Measurements from ENCODE around the gene TNFAIP3. TPM values are rescaled to one million over a fixed set of nuclear protein-coding genes. Genes with fewer than 3 reads are reported as not detected.

TNFAIP3 gene
- total and polyA plus RNA-seq, 2 of the 4 experiments (the other 2 are of a cell fraction), result 5.0 to 14.2 TPM

DNA sequence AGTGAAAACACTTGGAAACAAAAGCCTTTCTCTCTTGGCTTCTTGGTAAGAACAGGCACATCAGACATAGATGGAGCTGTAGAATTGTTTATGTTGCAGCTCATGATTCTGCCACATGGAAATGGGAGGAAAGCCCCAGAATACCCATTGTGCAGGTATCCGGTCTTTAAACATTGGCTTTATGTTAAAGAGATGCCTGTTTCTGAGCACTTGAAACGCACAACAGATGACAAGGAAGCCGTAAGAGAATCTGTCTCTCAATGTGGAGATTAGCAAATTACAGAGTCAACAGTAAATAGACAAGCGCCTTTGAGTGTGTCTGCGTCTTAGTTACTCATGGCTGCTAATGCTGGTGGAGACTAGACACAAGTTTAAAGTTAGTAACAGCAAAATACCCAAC, 10.5 kb downstream of the TNFAIP3 start:
- Histone ChIP-seq H2BK5ac (ENCODE audit: low read depth, low read length, poor library complexity, severe bottlenecking) (no peak overlapping the region), H2AFZ (replicated peaks; ENCODE audit: low read length, poor library complexity) (no peak overlapping the region), H2AK5ac (ENCODE audit: low read depth, low read length) (no peak overlapping the region), H3K4ac (ENCODE audit: low read depth, low read length) (no peak overlapping the region), H3K4me1 (ENCODE audit: control insufficient read depth, insufficient read depth, low read length) (peaks cover 6% of the 10 kb centered on the region), H3K14ac (replicated peaks; ENCODE audit: low read depth, low read length) (no peak overlapping the region), H3K9me1 (ENCODE audit: insufficient read depth, low read length) (peaks cover 6% of the 10 kb centered on the region; the same call in 1 of the 2 replicates), H2BK120ac (ENCODE audit: low read depth, low read length) (no peak overlapping the region), H4K5ac (ENCODE audit: low read depth, low read length) (no peak overlapping the region), H3K4me2 (ENCODE audit: low read depth, low read length) (no peak overlapping the region), H4K91ac (ENCODE audit: insufficient read depth, low read depth, low read length) (no peak overlapping the region), H3K27me3 (ENCODE audit: control insufficient read depth, insufficient read depth, low read length) (no peaks in the 10 kb centered on the region), H4K8ac (ENCODE audit: low read depth in 2 of 2, low read length in 2 of 2) (no peak overlapping the region), H3K4me3 (ENCODE audit: insufficient read depth, low read depth, low read length) (no peak overlapping the region), H3K36me3 (ENCODE audit: control insufficient read depth, insufficient read depth, low read length) (peaks cover 60% of the 10 kb centered on the region), H2AK9ac (replicated peaks; ENCODE audit: low read depth, low read length, poor library complexity) (no peak overlapping the region), H3K79me1 (ENCODE audit: low read depth in 1 of 2, low read length in 2 of 2) (peaks cover 7 to 8% of the 10 kb centered on the region in 2 experiments), H2BK20ac (ENCODE audit: low read depth, low read length) (no peak overlapping the region), H2BK15ac (ENCODE audit: low read depth, low read length) (no peak overlapping the region), H3K9ac (ENCODE audit: low read depth, low read length) (no peak overlapping the region), H3K23ac (ENCODE audit: low read depth, low read length) (no peak overlapping the region), H3K9me3 (ENCODE audit: control insufficient read depth, insufficient read depth, low read length) (no peaks in the 10 kb centered on the region), H4K20me1 (ENCODE audit: insufficient read depth, low read length) (no peaks in the 10 kb centered on the region), H3K18ac (ENCODE audit: low read depth, low read length) (no peak overlapping the region), H3K56ac (ENCODE audit: extremely low read depth, insufficient read depth, low read length) (no peak overlapping the region), H3K27ac (ENCODE audit: insufficient read depth, low read length) (no peak overlapping the region)
- intact Hi-C loops (cut with micrococcal nuclease), result no loop called here
- ChIA-PET POLR2A (ENCODE audit: unreplicated experiment) (no interaction called here), CTCF (no interaction called here)
- DNase-seq, result no peak
- dilution Hi-C loops (cut with HindIII; ENCODE audit: low sequenced_read_pairs, unreplicated experiment), result no loop called here
- WGBS, 2 experiments (ENCODE audit: extremely low coverage in 2 of 2, insufficient read length in 1 of 2), result 93% methylated on average over 2 of the region's 5 CpGs; no CpG with 5 or more reads in 1 of the 2 experiments
- no TSS peak for BruUV-seq (replicated peaks)
- no peak for ATAC-seq (ENCODE audit: low read depth)
- TF ChIP-seq RFX5 (IDR thresholded peaks at IDR 0.05; ENCODE audit: low read depth, low read length) (no peak), SMC3 (IDR thresholded peaks at IDR 0.05; ENCODE audit: low read depth, low read length) (no peak), BHLHE40 (IDR thresholded peaks at IDR 0.05; ENCODE audit: low read depth, low read length) (no peak), CEBPB (IDR thresholded peaks at IDR 0.05; ENCODE audit: low read depth, low read length) (no peak), CHD1 (IDR thresholded peaks at IDR 0.05; ENCODE audit: low read depth, low read length) (no peak), RCOR1 (IDR thresholded peaks at IDR 0.05; ENCODE audit: insufficient replicate concordance, low read length) (no peak), RAD21 (IDR thresholded peaks at IDR 0.05; ENCODE audit: low read length) (no peak)
- TF ChIP-seq, protein P1, sequence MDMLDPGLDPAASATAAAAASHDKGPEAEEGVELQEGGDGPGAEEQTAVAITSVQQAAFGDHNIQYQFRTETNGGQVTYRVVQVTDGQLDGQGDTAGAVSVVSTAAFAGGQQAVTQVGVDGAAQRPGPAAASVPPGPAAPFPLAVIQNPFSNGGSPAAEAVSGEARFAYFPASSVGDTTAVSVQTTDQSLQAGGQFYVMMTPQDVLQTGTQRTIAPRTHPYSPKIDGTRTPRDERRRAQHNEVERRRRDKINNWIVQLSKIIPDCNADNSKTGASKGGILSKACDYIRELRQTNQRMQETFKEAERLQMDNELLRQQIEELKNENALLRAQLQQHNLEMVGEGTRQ (IDR thresholded peaks at IDR 0.05; ENCODE audit: low read depth, low read length), result no peak
- TF ChIP-seq, protein P2, sequence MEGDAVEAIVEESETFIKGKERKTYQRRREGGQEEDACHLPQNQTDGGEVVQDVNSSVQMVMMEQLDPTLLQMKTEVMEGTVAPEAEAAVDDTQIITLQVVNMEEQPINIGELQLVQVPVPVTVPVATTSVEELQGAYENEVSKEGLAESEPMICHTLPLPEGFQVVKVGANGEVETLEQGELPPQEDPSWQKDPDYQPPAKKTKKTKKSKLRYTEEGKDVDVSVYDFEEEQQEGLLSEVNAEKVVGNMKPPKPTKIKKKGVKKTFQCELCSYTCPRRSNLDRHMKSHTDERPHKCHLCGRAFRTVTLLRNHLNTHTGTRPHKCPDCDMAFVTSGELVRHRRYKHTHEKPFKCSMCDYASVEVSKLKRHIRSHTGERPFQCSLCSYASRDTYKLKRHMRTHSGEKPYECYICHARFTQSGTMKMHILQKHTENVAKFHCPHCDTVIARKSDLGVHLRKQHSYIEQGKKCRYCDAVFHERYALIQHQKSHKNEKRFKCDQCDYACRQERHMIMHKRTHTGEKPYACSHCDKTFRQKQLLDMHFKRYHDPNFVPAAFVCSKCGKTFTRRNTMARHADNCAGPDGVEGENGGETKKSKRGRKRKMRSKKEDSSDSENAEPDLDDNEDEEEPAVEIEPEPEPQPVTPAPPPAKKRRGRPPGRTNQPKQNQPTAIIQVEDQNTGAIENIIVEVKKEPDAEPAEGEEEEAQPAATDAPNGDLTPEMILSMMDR (conservative IDR thresholded peaks at IDR 0.05; ENCODE audit: low read depth, low read length), result no peak
- TF ChIP-seq, protein P3, sequence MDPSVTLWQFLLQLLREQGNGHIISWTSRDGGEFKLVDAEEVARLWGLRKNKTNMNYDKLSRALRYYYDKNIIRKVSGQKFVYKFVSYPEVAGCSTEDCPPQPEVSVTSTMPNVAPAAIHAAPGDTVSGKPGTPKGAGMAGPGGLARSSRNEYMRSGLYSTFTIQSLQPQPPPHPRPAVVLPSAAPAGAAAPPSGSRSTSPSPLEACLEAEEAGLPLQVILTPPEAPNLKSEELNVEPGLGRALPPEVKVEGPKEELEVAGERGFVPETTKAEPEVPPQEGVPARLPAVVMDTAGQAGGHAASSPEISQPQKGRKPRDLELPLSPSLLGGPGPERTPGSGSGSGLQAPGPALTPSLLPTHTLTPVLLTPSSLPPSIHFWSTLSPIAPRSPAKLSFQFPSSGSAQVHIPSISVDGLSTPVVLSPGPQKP (IDR thresholded peaks at IDR 0.05; ENCODE audit: borderline replicate concordance, low read depth, low read length), result no peak
- in situ Hi-C loops (cut with MboI; ENCODE audit: low sequenced_read_pairs), result loop anchor here (5.0 kb wide), 1 partner anchor 65 kb away; no protein-coding TSS in a partner anchor
